Keratinocyte (primary cell): Measurements from ENCODE around the gene RELB.

Experiments
- EZH2 ChIP-seq: IDR thresholded peaks from one replicate; pipeline ENCODE4 v1.6.1; 2012; ENCODE audit warnings: inconsistent platforms, mild to moderate bottlenecking, low read length, moderate library complexity
- TF ChIP-seq, protein P1 (sequence below), 3 experiments: IDR thresholded peaks in 1 of 3; conservative IDR thresholded peaks in 1 of 3; optimal IDR thresholded peaks in 1 of 3; 2 replicates in 2 of 3; 3 replicates in 1 of 3; pipeline versions ENCODE3 to v1.5.1; 2011; ENCODE audit warnings: low read length in 3 of 3, mild to moderate bottlenecking in 3 of 3, moderate library complexity in 2 of 3, control low read depth in 1 of 3, inconsistent platforms in 1 of 3; ENCODE audit not compliant: insufficient read depth in 2 of 3; ENCODE audit errors: extremely low read depth in 1 of 3

DNA sequence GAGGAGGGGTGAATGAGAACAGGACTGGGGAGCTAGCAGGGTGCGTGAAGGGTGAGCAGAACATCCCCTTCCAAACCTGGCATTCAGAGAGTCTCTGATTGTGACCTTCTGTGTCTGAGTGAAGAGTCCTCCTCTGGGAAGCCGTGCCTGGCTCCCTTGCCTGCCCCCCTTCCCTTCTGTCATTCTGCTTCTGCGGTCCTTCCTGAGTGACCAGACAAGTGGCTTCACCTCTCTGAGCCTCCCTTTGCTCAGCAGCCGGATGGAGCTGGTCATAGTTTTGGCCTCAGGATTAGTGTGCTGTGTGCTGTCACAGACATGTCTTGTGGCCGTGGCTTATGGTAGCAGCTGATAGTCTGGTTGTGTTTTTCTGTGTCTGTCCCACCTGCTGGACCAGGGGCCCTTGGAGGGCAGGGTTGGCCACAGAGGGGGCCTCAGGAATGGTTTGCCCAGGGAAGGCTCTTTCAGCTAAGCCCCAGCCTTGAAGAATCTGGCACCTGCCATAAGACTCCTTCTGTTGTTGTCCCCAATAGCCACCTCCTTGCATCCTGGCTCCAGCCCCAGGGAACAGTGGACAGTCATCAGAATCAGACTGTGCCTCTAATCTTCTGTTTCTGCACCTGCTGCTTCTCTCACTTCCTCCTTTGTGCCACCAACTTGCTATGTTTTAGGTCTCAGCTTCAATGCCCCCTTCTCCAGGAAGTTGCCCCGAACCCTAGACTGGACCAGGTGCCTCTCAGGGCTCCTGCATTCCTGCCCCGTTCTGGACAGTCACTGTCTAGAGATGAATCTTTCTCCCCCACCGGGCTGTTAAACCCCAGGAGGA lies 40.1 kb upstream of the RELB start:
- TF ChIP-seq, protein P1, sequence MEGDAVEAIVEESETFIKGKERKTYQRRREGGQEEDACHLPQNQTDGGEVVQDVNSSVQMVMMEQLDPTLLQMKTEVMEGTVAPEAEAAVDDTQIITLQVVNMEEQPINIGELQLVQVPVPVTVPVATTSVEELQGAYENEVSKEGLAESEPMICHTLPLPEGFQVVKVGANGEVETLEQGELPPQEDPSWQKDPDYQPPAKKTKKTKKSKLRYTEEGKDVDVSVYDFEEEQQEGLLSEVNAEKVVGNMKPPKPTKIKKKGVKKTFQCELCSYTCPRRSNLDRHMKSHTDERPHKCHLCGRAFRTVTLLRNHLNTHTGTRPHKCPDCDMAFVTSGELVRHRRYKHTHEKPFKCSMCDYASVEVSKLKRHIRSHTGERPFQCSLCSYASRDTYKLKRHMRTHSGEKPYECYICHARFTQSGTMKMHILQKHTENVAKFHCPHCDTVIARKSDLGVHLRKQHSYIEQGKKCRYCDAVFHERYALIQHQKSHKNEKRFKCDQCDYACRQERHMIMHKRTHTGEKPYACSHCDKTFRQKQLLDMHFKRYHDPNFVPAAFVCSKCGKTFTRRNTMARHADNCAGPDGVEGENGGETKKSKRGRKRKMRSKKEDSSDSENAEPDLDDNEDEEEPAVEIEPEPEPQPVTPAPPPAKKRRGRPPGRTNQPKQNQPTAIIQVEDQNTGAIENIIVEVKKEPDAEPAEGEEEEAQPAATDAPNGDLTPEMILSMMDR (optimal IDR thresholded peaks at IDR 0.05 in 1 of 3, IDR thresholded peaks at IDR 0.05 in 1 of 3, conservative IDR thresholded peaks at IDR 0.05 in 1 of 3; ENCODE audit: extremely low read depth in 1 of 3, insufficient read depth in 2 of 3, low read length in 3 of 3) = no peak
- no peak for TF ChIP-seq EZH2
